ENCODE measurements around the gene ZC3H18. TPM values are rescaled to one million over a fixed set of nuclear protein-coding genes. Genes with fewer than 3 reads are reported as not detected.

Gene ZC3H18
- total RNA-seq, 6 experiments from 2014 or later, result 37.9 to 49.3 (median 42.8) TPM

DNA sequence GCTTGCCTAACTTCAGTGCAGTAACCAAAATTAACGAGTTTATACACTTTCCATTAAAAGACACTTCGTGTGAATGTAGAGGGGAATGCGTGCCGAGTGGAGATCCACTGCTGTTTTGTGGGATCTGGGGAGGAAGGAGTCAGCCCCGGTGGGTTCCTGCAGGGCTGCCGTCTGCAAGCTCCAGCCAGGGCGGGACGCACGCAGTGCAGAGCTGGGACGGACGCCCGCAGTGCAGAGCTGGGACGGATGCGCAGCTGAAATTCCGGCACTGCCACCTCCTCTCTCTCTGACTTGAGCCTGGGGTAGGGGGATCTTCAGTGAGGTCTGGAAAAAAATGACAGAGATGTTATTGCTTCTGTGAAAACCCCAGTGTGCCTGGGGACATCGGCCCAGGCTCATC, 16.5 kb upstream of the ZC3H18 start:
- no peak for DNase-seq
- no peaks in the 10 kb centered on the region for H3K36me3 Mint-ChIP-seq (ENCODE audit: low read depth)
- TF ChIP-seq, protein P1, sequence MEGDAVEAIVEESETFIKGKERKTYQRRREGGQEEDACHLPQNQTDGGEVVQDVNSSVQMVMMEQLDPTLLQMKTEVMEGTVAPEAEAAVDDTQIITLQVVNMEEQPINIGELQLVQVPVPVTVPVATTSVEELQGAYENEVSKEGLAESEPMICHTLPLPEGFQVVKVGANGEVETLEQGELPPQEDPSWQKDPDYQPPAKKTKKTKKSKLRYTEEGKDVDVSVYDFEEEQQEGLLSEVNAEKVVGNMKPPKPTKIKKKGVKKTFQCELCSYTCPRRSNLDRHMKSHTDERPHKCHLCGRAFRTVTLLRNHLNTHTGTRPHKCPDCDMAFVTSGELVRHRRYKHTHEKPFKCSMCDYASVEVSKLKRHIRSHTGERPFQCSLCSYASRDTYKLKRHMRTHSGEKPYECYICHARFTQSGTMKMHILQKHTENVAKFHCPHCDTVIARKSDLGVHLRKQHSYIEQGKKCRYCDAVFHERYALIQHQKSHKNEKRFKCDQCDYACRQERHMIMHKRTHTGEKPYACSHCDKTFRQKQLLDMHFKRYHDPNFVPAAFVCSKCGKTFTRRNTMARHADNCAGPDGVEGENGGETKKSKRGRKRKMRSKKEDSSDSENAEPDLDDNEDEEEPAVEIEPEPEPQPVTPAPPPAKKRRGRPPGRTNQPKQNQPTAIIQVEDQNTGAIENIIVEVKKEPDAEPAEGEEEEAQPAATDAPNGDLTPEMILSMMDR (IDR thresholded peaks at IDR 0.05), result no peak
- no peak overlapping the region for H3K4me3 Mint-ChIP-seq
- peaks cover 5% of the 10 kb centered on the region; the same call in 1 of the 2 replicates for H3K9me3 Mint-ChIP-seq
- no peak overlapping the region for H3K27ac Mint-ChIP-seq
- H3K27me3 Mint-ChIP-seq (ENCODE audit: insufficient read depth), result peaks cover 66% of the 10 kb centered on the region
- H3K4me1 Mint-ChIP-seq (ENCODE audit: low read depth), result no peaks in the 10 kb centered on the region

DNA sequence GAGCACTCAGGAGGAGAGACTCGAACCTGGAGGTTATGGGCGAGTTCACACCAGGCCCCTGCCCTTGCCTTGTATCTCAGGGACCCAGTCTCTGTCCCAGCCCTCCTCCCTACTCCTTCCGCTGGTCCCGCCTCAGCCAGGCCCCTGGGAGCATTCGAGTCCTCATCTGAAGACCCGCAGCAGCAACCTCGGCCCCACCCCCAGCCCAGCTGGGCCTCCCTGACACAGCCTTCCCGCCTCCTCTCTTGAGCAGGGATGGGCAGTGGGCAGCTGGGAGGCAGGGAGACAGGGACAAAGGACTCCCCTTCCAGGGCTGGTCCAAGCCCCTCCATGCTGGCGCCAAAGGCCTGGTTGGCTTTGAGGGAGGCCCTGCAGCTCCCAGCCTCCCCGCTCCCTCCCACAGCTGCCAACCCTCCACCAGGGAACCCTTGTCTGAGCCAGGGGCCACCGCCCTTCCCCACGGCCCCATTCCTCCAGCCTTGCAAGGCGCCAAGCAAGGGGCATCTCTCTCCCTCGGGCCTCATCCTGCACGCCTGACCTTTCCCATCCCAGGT, 15.4 kb upstream of the ZC3H18 start:
- Mint-ChIP-seq H3K9me3 (peaks cover 5% of the 10 kb centered on the region; the same call in 1 of the 2 replicates), H3K27ac (no peak overlapping the region), H3K4me3 (no peak overlapping the region), H3K36me3 (ENCODE audit: low read depth) (no peaks in the 10 kb centered on the region), H3K27me3 (ENCODE audit: insufficient read depth) (peaks cover 58% of the 10 kb centered on the region), H3K4me1 (ENCODE audit: low read depth) (no peaks in the 10 kb centered on the region)
- no peak for DNase-seq
- TF ChIP-seq, protein P1 (IDR thresholded peaks at IDR 0.05), result no peak

DNA sequence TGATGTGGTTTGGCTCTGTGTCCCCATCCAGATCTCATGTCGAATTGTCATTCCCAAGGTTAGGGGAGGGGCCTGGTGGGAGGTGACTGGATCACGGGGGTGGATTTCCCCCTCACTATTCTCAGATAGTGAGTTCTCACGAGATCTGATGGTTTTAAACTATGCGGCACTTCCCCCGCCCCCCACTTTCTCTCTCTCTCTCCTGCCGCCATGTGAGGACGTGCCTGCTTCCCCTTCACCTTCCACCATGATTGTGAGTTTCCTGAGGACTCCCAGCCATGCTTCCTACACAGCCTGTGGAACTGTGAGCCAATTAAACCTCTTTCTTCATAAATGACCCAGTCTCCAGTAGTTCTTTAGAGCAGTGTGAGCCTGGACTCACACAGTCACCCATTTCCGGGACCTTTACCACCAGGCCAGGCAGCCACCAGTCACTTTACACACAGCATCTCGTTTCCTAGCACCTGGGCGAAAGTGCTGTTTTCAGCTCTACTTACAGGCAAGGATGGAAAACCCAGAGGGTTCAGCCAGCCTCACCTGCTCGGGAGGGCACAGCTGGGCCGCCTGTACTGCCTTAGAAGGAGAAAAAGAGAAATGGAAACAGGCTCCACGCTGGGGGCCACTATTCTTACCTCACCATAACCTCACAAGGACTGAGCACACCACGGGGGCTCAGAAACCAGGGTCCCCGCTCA, 13.8 kb upstream of the ZC3H18 start:
- Mint-ChIP-seq H3K4me1 (ENCODE audit: low read depth) (no peaks in the 10 kb centered on the region), H3K27me3 (ENCODE audit: insufficient read depth) (peaks cover 49% of the 10 kb centered on the region), H3K4me3 (no peak overlapping the region), H3K9me3 (peaks cover 5% of the 10 kb centered on the region; the same call in 1 of the 2 replicates), H3K36me3 (ENCODE audit: low read depth) (no peaks in the 10 kb centered on the region), H3K27ac (no peak overlapping the region)
- DNase-seq, result no peak
- TF ChIP-seq, protein P1 (IDR thresholded peaks at IDR 0.05), result no peak

DNA sequence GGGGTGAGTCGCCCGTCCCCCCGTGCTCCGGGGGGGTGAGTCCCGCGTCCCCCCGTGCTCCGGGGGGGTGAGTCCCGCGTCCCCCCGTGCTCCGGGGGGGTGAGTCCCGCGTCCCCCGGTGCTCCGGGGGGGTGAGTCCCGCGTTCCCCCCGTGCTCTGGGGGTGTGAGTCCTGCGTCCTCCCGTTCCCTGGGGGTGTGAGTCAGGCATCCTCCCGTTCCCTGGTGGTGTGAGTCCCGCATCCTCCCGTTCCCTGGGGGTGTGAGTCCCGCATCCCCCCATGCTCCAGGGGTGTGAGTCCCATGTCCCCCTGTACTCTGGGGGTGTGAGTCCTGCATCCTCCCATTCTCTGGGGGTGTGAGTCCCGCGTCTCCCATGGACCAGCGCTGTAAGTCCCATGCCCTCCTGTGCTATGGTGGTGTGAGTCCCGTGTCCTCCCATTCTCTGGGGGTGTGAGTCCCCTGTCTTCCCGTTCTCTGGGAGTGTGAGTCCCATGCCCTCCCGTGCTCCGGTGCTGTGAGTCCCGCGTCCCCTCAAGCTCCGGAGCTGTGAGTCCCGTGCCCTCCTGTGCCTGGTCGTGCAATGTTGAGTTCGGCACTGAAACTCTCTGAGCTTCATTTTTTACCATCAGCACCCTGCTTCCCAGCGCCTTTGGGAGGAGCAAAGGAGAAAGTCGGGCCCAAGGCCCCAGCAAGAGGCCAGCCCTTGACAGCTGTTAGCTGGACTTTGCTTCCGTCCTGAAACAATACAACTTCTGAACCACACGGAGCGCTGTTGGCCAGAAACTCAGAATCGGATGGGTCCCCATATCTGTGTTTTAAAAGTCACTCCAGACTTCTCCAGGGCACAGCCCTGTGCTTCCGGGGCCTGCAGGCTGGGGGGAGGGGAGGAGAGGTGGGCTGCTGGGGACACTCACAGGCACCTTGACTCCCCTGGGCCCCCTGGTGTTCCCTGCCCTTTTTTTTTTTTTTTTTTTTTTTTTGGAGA, 11.5 kb upstream of the ZC3H18 start:
- TF ChIP-seq, protein P1 (IDR thresholded peaks at IDR 0.05), result peak; percentile 65
- peaks cover 6% of the 10 kb centered on the region for H3K4me1 Mint-ChIP-seq (ENCODE audit: low read depth)
- H3K27me3 Mint-ChIP-seq (ENCODE audit: insufficient read depth), result peaks cover 35% of the 10 kb centered on the region
- H3K36me3 Mint-ChIP-seq (ENCODE audit: low read depth), result no peaks in the 10 kb centered on the region
- H3K9me3 Mint-ChIP-seq, result peaks cover 5% of the 10 kb centered on the region; the same call in 1 of the 2 replicates
- H3K27ac Mint-ChIP-seq, result no peak overlapping the region
- DNase-seq, result peak; percentile 28
- H3K4me3 Mint-ChIP-seq, result no peak overlapping the region

DNA sequence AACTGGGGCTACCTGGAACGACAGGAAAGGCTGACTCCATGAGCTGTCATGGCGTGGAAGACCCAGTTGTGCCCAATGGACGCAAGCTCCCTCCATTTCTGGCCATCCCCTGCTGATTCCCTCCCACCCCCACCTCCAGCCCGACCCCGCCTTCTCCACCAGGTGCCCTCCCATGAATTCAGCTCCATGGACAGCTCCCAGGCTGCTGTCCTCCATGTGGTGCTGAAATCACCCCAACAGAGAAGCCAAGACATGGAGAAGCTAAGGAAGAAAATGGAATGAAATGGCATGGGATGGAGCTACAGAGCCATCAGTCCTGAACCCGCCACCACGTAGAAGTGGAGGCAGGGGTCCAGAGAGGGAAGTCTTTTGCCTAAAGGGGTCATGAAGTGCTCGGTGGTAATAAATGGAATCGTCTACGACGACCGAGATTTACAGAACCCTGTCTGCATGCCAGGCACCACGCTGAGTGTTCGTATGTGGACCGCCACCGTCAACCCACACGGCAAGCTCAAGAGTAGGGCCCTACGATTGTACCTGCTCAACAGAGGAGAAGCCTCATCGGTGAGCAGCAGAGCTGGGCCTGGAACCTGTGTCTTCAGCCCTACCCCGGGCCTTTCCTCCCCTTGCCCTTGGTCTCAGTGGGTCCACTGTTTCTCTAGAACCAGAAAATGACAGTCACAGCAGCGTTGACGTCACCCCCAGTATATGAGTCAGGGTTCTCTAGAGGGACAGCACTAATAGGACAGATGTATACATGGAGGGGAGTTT, 9.3 kb upstream of the ZC3H18 start:
- Mint-ChIP-seq H3K9me3 (peaks cover 5% of the 10 kb centered on the region; the same call in 1 of the 2 replicates), H3K4me3 (no peak overlapping the region), H3K4me1 (ENCODE audit: low read depth) (peaks cover 8% of the 10 kb centered on the region), H3K27me3 (ENCODE audit: insufficient read depth) (peaks cover 23% of the 10 kb centered on the region), H3K36me3 (ENCODE audit: low read depth) (no peaks in the 10 kb centered on the region), H3K27ac (no peak overlapping the region)
- TF ChIP-seq, protein P1 (IDR thresholded peaks at IDR 0.05), result no peak
- DNase-seq, result no peak
